ENCODE data around the gene RTN4RL1.
A peak's percentile ranks its signal among the peaks of the same experiment; 100 is the strongest.
"Not testable (repeated sequence)": the region's sequence is repeated elsewhere in the genome, so short reads cannot be mapped to it uniquely, and the experiment has no call there.

The RTN4RL1 gene

DNA sequence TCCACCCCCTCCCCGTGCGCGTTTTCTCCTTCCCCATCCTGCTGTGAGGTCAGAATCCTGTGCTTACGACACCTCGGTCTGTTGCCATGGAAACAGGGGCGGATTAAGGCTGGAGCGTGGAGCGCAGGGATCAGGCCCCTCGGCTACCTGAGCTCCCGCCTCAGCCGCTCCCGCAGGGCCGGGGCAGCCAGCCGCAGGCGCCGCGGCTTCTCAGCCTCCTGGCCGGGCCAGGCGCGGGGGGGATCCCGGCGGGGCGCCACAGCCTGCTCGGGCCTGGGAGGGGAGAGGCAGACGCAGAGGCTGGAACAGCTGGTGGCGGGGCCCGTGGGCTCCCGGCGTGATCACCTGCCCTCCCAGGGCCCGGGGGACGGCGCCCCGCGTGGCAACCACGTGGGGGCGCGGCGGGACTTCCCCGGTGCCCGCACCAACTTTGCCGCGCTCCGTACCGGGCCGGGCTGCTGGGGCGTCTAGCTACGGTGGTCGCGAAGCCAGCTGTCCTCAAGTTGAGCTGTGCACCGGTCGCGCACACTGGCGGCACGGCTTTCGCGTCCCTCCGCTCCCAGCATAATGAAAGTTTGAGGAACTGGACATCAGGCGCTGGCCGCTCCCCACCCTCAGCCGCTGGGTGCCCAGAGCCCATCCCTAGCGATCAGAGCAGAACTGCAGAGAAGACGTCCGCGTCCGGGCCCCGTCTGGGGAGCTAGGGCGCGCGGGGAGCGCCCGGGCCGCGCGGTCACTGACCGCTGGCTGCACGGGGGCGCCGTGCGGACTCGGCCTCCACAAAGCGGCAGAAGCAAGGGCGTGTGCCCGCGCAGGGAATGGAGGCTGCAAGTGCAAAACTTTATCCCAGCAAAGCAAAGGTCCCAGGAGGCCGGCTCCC, 1.2 kb downstream of the RTN4RL1 start:
- peak; percentile 80 for DNase-seq

DNA sequence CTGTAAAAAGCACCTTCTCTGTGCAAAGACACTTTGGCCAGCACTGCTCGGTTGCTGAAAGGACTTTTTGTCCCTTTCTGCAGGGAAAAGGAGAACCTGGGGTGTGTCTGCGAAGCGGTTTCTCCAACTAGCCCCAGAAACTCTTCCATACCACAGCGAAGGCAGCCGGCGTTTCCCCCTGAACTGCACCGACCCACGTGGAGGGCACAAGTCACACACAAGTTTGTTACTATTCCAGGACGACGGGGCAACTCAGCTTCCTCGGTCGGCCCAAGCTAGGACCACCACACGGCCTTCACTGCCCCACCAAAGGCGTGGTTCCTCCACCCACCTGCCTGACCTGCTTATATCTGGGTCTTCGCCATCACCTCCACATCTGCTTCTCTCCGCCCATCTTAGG, 1.9 kb downstream of the RTN4RL1 start:
- peak; percentile 59 for DNase-seq

DNA sequence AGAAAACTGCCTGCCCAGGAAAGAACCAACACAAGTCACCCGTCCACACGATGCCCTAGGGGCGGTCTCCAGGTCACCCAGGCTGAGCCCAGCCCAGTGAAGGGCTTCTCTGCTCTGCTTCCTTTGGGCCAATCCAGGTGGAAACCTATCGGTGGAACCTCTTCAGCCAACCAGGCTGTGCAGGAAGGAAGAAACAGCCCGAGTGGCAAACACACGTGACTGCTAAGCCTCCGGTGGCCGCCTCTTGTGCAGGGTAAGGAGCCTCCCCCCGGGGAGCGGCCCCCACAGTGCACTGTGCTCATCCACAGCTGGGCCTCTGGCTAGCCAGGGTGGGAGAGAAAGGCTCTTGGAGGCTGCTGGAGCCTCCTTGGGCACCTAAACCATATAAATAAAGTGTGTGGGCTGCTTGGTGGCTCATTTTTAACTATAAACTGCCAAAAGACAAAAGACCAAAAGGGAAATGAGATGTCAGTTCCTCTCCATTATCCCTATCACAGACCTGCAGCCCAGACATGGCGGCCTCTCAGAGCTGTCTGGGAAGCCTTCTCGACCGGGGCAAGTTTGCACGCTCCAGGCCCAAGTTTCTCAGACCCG, 2.4 kb downstream of the RTN4RL1 start:
- DNase-seq = peak; percentile 50

DNA sequence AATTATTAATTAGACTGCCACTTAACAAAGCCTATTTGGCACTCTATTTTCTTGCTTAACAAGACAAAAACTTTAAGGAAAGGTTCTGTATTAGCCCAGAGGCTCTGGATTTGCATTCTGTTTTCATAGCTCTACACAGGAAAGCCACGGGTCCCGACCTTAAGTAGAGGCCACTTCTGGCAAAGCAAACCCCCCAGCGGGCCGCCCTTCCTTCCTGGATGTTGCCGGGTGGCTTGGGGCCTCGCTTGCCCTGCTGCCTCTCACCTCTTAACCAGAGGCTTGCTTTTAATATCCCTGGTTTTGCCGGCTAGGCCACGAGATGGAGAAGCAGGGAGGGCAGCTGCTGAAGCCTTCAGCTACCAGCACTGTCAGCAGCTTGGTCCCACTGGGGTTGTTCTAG, 4.4 kb downstream of the RTN4RL1 start:
- DNase-seq = peak; percentile 19

DNA sequence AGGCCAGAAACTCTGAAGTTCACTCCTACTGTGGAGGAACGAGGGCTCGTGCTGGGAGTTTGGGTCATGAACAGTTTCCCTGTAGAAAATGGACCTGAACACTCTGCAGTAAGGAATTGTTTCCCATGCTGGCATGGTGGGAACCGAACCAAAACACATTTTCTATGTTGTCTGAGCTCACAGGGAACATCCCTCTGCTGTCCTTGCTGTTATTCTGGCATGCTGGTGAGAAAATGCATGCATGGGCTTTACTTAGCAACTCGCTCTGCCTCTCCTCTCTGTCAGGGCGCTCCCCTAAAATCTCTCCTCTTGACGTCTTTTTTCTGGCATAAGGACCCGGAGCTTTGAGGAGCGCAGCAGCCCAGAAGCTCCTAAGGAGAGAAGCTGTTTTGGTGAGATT, 5.4 kb downstream of the RTN4RL1 start:
- no peak for DNase-seq

DNA sequence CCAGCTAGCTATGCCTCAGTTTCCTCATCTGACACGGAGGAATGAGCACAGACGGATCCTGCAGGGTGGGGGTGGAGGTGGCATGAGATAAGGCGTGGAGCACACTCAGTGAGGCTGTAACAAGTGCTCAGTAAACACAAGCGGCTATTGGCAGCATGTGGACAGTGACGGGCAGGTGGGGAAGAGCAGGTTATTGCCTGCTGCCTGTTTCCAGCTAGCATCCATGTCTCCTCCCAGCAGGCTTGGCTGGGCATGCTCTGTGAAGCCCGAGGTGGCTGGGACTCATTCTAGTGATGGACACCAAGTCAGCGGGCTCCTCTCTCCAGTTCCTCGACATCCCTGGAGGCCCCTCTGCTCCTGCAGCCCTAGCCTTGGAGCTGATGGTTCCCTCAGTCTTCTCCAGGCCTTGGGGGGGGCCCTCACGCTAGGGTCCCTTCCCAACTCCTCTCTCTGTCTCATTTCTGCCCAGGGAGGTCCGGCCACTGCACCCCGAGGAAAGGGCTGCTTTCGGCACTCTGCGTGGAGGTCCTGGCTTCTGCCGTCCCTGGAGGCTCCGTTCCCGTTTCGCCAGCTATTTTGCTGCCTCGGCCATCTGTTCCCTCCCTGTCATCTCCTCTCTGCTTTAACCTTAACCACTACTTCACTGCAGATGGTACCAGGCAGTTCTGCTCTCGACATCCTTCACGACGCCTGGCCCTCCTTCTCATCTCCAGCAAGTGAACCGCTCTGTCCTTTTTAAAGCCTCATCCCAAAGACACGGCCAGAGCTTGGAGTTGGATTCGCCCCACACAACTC, 6.2 kb downstream of the RTN4RL1 start:
- peak; percentile 56 for DNase-seq

DNA sequence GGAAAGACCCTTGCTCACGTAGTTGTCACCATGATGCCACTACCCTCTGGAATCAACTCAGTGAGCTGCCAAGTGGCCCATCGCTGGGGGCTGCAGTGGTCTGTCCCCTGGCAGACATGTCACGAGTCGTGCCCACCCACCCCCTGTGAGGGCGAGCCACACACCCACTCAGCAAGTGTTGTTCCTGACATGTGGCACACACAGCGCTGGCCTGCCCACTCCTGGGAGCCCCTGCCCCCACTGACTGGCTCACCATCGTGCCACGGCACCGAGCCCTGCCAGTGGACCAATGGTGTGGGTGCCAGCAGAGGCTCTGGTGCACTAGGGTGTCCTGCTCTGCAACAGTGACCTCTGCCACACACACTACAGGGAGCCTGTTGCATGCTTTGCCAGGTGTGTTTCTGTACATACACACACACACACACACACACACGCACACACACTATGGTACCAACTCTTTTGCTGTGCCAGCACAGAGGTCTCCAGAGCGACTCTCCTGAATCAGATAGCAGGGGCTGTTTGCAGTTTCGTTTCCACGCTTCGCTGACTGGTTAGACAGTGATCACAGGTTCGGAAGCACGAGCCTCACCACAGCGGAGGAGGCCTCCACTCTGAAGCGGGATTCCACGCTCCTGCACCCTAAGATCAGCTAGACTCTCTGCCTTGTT, 7.7 kb downstream of the RTN4RL1 start:
- peak; percentile 44 for DNase-seq

DNA sequence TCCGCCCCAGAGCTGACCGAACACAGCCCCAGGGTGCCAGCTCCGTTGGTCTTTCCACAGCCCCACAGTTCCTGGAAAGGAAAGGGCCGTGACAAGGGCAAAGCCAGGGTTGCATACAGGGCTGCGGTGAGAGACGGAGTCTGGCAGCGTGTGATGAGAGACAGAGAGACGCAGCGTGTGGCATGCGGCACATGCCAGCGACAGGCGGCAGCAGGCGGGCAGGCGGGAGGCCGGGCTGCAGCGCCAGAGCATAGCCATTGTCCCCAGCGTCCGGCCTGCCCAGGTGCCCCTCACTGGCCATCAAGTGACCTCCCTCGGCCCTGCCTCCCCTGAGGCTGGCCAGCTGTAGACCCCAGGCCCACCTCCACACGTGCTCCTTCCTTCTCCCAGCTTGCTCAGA, 8.6 kb downstream of the RTN4RL1 start:
- no peak for DNase-seq

DNA sequence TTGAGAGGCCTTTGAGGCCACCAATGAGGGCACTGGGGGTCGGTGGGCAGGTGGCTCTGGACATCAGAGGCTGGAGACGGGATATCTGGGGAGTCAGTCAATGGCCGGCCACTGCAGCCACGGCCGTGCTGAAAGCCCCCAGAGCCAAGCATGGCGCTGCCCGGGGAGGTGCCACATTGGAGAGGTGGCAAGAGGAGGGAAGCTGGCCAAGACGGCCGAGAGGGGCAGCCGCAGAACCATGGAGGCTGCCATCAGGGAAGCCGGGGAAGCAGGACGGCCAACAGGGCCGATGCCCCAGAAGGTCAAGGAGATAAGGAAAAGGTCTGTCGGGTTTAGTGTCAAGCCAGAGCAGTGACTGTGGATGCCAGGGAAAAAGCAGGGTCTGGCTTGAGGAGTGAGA, 9.8 kb downstream of the RTN4RL1 start:
- no peak for DNase-seq

DNA sequence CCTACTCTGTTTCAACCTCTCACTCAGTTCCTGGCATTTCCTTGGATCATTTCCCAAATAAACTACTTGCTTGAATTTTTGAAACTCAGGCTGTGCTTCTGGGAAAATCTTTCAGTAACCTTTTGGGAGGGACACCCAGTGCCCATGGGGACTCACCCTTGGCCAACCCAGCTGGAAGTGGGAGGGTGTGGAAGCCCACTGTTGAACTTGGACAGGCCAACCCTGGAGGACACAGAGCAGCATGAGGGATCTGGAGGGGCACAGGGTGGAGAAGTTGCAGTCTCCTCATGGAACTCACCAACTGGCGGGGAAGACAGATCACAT, 11.2 kb downstream of the RTN4RL1 start:
- DNase-seq = no peak

DNA sequence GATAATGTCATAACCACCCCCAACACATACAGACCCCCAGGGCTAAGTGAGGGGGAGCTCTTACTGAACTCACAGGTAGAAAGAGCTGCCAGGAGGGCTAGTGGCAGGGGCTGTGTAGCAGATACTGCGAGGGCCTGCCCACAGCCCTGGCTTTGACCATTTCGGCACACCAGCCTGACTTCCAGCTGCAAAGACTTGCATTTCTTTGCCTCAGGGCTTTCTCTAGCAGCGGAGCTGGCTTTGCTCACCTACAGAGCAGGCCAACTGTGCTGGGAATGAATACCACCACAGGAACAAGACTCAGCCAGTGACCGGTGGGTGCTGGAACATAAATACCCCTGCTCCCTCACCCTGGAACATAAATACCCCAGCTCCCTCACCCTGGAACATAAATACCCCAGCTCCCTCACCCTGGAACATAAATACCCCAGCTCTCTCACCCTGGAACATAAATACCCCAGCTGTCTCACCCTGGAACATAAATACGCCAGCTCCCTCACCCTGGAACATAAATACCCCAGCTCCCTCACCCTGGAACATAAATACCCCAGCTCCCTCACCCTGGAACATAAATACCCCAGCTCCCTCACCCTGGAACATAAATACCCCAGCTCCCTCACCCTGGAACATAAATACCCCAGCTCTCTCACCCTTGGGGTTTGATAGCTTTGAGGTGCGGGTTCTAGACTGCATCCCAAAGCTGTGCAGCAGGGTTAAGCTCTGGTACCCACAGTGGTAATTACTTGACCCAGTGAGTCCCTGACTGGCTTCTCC, 11.7 kb downstream of the RTN4RL1 start:
- not testable (repeated sequence) for DNase-seq

DNA sequence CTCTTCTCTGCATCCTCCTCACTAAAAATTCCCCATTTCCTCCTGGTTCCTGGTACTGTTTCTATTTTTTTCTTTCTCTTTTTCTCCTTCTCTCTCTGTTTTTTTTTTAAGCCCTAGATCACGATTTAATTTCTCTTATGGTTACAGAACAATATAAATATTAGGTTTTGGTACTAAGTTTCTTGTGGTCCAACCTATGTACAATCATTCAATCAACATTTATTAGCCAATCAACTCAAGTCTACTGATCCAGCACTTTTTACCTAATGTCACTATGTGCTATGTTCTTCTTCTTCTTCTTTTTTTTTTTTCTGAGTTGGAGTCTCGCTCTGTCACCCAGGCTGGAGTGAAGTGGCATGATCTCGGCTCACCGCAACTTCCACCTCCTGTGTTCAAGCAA, 12.6 kb downstream of the RTN4RL1 start:
- DNase-seq = no peak

DNA sequence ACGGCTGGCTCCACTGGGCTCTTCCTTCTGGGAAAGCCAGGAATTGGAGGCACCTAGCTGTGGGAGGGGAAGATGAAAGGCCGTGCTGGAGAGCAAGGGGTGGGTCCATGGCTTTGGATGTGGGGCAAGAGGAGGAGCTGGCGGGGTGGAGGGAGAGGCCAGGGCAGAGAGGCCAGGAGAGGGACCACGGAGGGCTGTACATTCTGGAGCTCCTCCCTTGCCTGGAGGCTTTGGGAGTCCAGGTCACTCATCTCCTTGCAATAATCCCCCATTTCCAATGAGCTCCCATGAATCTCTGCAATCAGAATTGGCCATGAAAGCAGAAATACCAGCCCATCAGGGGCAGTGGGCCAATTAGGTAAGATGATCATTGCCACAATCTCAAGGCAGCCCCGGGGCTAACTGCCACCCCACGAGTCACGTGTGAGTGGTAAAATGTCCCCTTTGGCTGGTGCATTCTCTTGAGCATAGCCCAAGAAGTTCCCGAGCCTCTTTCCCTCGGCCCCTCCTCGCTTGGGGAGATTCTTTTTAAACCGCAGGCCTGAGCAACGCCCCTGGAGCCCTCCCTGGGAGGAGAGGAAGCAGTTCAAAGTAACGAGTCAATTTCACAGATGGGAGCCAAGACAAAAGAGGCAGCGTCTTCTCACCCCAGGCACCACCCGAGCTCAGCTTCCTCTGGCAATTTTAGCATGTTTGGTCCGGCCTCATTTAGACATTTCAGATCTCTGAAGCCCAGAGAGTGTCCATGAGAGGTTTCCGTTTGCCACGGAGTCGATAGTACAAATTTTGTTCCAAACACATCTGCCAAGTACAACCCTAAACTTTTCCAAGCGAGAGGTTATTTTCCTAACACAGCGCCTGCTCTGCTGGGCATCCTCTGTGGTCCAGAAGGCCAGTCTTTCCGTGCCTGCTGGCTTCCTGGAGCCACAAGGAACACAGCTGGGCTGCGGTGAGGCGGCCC, 13.4 kb downstream of the RTN4RL1 start:
- peak; percentile 75 for DNase-seq

DNA sequence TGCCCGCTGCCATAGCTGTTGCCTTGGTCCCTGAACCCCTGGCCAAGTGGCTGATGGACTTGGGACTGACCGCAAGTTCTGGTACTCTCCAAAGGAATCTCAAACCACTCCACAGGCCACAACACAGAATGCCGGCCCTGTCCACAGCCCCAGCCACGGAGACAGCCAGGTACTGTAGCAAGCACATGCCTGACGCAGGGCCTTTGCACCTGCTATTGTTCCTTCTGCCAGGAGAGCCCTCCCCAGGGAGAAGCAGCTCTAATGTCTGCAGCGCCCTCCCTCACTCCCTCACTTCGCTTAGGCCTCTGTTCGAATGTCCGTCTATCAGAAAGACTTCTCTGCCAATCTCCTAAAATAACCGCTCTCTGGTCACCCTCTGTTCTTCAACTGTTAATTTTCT, 15.4 kb downstream of the RTN4RL1 start:
- DNase-seq = no peak

DNA sequence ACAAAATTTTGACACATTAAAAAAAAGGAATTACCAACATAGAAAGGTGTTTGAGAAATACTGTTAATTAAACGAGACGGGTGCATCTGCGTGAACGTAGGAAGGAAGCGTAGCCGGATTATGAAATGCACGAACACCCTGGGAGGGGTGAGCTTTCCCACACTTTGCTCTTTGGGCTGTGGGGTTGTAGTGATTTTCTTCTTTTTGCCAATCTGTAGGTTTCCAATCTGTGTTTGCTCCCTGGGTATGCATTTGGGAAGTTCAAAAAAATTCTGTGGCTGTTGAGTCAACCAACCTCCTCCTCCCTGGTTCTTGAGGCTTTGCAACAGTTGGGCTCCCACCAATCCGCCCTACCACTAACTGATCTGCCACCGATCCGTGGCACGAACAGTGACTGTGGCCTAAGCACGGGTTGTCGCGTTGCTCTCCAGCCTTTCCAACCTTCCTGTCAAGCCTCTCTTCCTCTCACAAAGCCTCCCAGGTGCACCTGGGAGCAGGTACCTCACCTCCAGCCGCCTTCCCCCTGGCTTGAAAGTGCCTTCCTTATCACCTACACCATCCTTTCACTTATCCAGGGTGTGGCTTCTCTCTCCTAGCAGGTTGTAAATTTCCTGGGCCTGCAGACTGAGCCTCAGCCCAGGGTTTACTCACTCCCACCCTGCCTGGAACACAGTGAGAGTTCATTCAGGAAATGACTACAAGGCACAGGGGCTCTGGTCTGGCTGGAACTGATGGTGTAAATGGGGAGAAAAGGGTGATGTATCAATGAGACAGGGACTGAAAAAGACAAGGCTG, 16.6 kb downstream of the RTN4RL1 start:
- DNase-seq = no peak

DNA sequence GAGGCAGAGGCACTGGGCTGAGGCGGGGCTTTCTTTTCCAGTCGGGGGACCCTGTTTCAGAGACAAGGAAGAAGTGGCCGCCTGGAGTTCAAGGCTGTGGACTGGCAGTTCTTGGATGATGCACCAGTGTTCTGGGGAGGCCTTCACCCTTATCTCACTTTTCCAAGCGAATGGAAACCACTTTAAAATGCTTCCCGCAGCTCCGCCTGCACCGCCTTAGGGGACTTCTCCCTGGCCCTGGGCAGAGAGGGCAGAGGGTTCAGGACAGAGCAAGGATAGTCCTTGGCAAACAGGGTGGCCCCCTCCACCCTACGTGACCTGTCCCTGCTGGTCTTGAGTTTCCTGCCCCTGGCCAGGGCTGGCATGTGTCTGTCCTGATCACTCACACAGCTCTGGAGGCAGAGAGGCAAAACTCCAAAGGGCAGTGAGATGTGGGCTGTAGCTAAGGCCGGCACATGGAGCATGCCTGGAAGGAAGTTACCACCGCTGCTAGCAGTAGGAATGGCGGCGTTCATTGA, 20.6 kb downstream of the RTN4RL1 start:
- no peak for DNase-seq

DNA sequence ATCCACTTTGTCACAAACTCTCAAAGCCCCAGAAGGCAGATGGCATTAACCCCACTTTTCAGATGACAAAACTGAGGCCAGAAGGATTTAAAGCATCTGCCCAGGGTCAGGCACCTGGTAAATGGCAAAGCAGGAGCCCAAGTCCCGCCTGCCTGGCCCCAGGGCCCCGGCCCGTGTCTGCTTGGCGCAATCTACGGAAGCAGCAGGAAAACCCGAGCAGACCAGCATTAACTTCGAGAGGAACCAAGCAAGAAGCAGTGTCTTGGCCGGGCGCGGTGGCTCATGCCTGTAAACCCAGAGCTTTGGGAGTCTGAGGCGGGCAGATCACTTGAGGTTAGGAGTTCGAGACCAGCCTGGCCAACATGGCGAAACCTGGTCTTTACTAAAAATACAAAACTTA, 21.6 kb downstream of the RTN4RL1 start:
- no peak for DNase-seq

DNA sequence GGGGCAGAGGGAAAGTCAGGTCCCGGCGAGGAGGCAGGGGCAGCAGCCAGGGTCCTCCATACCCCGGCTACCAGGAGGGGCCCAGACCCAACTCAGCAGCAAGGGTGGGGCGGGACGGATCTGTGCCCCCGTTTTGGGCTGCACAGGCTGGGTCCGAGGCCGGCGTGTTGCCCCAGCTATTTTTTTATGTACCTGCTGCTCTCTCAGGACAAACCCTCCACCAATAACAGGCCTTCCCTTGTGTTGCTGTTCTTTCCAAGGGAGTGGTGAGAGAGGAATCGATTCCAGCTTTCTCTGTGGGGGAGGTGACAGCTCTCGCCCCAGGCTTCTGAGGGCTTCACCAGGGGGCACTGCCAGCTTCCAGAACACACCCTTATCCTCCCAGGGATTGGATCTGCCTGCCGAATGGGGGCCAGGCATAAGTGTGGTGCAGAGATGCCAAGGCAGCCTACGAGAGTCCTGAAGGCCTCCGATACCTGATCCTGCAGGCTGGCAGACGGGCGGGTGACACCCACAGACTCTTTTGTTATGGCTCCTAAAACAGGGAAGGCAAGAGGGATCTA, 22.3 kb downstream of the RTN4RL1 start:
- no peak for DNase-seq

DNA sequence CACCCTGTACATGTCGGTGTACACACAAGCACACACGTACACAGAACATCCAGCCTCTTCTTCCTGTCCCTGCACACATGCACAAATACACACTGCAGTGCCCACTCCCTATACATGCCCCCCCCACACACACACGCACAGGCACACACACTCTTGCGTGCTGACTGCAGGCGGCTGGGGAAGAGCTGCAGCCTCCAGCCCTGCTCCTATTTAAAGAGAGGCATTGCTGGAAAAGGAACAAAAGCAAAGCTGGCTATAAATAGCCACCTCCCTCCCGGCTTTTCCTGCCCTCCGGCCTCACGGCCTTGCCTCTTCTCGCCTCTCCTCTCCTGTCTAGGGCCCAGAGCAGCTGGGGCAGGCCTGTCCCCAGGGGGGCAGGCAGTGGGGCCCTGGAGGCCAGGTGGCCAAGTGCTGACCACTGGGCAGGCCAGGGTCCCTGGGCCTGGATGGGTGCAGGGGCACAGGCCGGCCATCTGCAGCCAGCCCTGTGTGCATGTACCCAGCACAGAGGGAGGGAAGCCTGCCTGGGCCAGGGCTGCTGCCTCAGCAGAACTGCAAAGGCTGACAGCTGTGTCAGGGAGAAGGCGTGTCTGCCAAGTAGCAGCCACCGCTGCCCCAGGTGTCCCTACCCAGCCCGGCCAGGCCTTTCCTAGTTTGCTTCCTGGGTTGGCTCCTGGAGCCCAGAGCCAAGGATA, 25.4 kb downstream of the RTN4RL1 start:
- DNase-seq = peak; percentile 85

Data from retina (tissue), 1 donor.